NCI-H226 (cell line): ENCODE results near the gene CLBA1.
"Not testable (repeated sequence)": the region's sequence is repeated elsewhere in the genome, so short reads cannot be mapped to it uniquely, and the experiment has no call there.

Experiments used
- DNase-seq: peaks from one replicate; pipeline ENCODE4 v3.0.0-alpha.2; 2015

The CLBA1 gene

GRCh38 chr14:105026802-105027563, 41.4 kb downstream of the CLBA1 start:
- peak; percentile 24 for DNase-seq

GRCh38 chr14:105027718-105028117, 42.1 kb downstream of the CLBA1 start:
- DNase-seq = not testable (repeated sequence)

DNA sequence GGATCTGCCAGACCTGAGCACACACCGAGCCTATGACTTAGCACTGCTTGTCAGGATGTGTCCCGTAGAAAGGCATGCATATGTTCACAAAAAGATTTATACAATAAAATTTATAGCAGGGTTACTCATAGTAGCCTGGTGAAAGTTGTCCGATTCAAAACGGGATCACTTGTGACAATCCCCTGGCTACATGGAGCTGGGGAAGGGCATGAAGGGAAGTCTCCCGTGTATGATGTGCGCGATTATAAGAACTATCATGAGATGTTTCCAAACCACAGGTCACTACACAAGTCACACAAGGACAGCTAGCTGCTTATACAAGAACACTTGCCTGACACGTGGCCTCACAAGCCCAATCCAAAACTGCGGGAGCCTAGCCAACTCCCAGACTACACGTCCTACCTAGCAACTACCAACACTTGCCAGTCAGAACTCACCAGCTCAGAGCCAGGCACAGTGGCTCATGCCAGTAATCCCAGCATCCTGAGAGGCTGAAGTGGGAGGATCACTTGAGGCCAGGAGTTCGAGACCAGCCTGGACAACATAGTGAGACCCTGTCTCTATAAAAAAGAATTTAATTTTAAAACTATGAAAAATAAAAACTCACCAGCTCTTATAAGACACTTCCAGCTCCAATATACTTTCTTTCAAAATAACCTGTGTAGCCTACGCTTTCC, 42.8 kb downstream of the CLBA1 start:
- no peak for DNase-seq

GRCh38 chr14:105029402-105029801, 43.8 kb downstream of the CLBA1 start:
- no peak for DNase-seq

DNA sequence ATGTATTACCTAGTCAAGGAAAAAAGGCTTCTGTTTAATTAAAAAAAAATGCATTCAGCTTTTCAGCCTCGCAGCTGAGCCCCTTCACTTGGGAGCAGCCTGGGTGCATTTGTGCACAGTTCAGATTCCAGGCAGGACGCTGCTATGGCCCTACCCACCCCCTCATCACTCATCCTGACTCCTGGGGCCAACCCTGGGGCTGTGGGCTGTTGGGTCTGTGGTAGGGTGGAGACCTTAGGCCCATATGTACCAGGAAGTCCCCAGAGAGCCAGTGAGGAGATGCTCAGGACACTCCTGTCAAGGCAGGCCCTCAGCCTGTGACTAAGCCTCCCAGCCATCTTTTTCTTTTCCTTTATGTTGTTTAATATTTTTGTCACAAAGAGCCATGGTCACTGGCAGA, 44.6 kb downstream of the CLBA1 start:
- no peak for DNase-seq

DNA sequence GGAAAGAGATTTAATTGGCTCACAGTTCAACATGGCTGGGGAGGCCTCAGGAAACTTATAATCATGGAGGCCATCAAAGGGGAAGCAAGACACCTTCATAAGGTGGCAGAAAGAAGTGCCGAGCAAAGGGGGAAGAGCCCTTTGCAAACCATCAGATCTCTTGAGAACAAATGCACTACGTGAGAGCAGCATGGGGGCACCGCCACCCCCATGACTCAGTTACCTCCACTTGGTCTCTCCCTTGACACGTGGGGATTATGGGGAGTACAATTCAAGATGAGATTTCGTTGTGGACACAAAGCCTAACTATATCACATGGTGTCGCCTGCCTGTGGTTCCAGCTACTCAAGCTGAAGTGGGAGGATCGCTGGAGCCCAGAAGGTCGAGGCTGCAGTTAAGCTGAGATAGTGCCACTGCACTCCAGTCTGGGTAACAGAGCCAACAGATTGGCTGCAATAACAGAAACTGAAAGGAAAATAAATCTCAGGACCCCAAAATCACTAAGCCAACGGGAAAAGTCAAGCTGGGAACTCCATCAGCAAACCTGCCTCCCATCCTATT, 45.3 kb downstream of the CLBA1 start:
- DNase-seq = no peak

GRCh38 chr14:105032451-105032901, 46.9 kb downstream of the CLBA1 start:
- not testable (repeated sequence) for DNase-seq

- not testable (repeated sequence) for DNase-seq
Observed at GRCh38 chr14:105033412-105033900, 47.9 kb downstream of the CLBA1 start.

DNA sequence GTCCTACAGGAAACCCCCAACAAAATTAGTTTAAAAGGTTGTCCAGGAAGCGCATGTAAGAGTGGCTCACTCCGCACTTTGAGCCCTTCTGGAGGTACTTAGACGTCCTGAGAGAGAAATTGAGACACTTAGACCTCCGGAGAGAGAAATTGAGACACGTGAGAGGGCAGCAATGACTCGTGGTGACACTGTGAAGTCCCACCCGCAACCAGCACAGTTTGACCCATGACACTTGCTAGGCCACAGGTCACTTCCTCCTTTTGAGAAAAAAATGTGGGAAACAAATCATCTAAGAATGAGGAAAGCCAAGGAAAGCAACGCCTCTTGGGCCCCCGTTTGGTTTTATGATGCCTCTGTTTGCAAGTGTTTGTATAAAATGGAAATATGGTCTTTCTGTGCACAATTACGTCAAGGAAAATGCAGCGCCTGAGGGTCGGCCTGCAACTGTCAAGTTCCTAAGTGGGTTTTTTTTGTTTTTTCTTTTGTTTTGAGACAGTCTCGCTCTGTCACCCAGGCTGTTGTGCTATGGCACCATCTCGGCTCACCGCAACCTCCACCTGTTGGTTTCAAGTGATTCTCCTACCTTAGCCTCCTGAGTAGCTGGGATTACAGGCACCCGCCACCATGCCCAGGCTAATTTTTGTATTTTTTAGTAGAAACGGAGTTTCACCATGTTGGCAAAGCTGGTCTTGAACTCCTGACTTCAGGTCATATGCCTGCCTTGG, 48.9 kb downstream of the CLBA1 start:
- DNase-seq = no peak

DNA sequence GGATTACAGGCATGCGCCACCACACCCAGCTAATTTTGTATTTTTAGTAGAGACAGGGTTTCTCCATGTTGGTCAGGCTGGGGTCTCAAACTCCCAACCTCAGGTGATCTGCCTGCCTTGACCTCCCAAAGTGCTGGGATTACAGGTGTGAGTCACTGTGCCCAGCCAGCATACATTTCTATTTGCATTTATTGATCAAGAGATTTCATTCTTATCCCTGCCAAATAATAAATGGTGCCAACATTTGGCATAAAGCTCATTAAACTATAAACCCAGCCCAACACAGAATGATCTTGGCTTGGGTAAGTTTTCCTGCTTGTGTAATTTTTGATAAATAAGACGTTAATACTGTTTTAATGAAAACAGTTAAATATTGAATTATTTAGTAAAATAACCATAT, 50.0 kb downstream of the CLBA1 start:
- DNase-seq = not testable (repeated sequence)

GRCh38 chr14:105039458-105040205, 54.0 kb downstream of the CLBA1 start:
- DNase-seq = no peak

GRCh38 chr14:105041841-105042765, 56.5 kb downstream of the CLBA1 start:
- no peak for DNase-seq

DNA sequence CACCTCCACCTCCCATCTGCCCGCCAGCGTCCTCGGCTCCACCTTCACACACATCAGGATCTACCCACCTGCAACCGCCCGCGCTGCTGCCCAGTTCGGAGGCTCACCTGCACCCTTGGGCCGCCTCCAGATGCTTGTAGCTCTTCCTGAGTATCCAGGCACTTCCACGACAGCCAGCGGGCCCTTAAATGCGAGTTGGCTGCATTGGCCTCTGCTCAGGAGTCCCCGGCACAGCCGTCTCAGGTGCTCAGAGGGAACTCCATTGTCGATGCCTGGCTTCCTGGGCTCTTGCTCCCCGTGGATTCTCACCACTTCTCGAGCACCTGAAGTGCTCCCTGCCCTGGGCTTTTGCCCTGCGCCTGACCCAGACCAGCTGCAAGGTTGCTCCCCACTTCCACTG, 57.2 kb downstream of the CLBA1 start:
- no peak for DNase-seq

DNA sequence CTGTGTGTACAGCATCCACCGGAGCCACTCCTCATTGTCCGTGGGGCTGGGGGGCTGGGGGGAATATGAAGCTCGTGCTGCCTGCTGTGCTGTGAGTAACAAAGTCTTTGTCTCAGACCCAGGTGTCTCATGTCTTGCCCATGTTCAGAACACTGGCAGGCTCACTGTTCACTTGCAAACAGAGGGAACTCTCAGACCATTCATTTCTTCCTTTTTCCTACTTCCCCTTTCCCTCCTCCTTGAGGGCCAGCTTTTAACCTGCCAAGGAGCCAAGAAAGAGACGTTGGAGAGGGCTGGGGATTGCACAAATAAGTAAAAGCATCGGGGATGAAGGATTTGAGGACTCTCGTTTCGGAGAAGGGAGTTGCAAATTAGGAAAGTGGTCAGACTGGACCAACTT, 58.1 kb downstream of the CLBA1 start:
- no peak for DNase-seq
